OCI-M2 (cell line): ENCODE measurements around the gene APOL4.
"Not testable (repeated sequence)": the region's sequence is repeated elsewhere in the genome, so short reads cannot be mapped to it uniquely, and the experiment has no call there.

Source experiments
- DNase-seq: peaks from one replicate; lab custom pipeline; 2025; ENCODE audit not compliant: unreplicated experiment; lab: John Stamatoyannopoulos, UW

APOL4 gene

GRCh38 chr22:36232715-36233401 lies 31.2 kb upstream of the APOL4 start:
- DNase-seq, result no peak

- not testable (repeated sequence) for DNase-seq
Observed at GRCh38 chr22:36231051-36231450, 29.4 kb upstream of the APOL4 start.

GRCh38 chr22:36229649-36230048 lies 28.0 kb upstream of the APOL4 start:
- DNase-seq, result not testable (repeated sequence)

GRCh38 chr22:36228944-36229343 lies 27.3 kb upstream of the APOL4 start:
- no peak for DNase-seq

- DNase-seq, result not testable (repeated sequence)
Observed at GRCh38 chr22:36228369-36228768, 26.8 kb upstream of the APOL4 start.

GRCh38 chr22:36227806-36228205 lies 26.2 kb upstream of the APOL4 start:
- no peak for DNase-seq

GRCh38 chr22:36227396-36227795 lies 25.8 kb upstream of the APOL4 start:
- no peak for DNase-seq

- DNase-seq, result no peak
Observed at GRCh38 chr22:36226189-36226588, 24.6 kb upstream of the APOL4 start.

GRCh38 chr22:36225333-36225922 lies 23.8 kb upstream of the APOL4 start:
- DNase-seq, result no peak

- DNase-seq, result no peak
Observed at GRCh38 chr22:36224245-36224644, 22.6 kb upstream of the APOL4 start.

GRCh38 chr22:36223504-36223903 lies 21.9 kb upstream of the APOL4 start:
- no peak for DNase-seq

GRCh38 chr22:36222887-36223450 lies 21.4 kb upstream of the APOL4 start:
- no peak for DNase-seq

- no peak for DNase-seq
Observed at GRCh38 chr22:36221799-36222751, 20.5 kb upstream of the APOL4 start.

- no peak for DNase-seq
Observed at GRCh38 chr22:36220451-36220921, 18.9 kb upstream of the APOL4 start.

- DNase-seq, result no peak
Observed at GRCh38 chr22:36218648-36219193, 17.1 kb upstream of the APOL4 start.

- DNase-seq, result no peak
Observed at GRCh38 chr22:36215981-36216380, 14.4 kb upstream of the APOL4 start.

- DNase-seq, result no peak
Observed at GRCh38 chr22:36213586-36213985, 12.0 kb upstream of the APOL4 start.

GRCh38 chr22:36212901-36213300 lies 11.3 kb upstream of the APOL4 start:
- no peak for DNase-seq

- no peak for DNase-seq
Observed at GRCh38 chr22:36211237-36211861, 9.7 kb upstream of the APOL4 start.

GRCh38 chr22:36210224-36210623 lies 8.6 kb upstream of the APOL4 start:
- no peak for DNase-seq
